ENCODE data around the gene FOXO3. TPM values are rescaled to one million over a fixed set of nuclear protein-coding genes. Genes with fewer than 3 reads are reported as not detected.
"Not testable (repeated sequence)": the region's sequence is repeated elsewhere in the genome, so short reads cannot be mapped to it uniquely, and the experiment has no call there.

FOXO3 gene
- total RNA-seq, 1 donor from 2014 or later: 15.5 TPM

DNA sequence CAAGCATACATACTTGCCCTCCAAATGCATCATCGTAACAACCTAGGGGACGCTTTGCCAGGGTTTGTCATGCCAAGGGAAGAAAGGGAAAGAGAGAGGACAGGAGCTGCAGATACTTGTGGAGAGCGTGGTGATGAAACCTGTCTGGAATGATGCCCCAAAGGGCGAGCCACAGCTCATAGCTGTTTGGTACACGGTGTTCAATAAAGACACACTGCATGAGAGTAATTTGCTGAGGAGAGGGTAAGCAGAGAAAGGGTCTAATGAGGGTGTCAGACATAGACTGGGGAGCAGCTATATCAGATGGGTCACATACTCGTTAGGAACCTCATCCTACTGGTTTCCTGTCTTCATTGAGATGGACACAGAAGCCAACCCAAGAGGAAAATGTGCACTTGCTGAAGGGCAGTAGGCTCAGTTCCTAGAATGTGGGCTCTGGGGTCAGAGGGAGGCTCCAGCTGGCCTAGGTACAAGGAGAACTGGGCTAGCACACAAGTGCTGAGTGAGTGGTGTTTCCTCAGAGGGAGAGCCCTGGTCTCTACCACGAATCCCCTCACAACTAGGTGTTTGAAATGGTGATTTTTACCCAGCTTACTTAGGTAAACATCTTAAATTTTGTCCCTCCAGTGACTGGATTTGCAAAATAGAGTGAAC is 5.2 kb upstream of the FOXO3 start:
- no peak for DNase-seq (ENCODE audit: low read depth, low spot score)

DNA sequence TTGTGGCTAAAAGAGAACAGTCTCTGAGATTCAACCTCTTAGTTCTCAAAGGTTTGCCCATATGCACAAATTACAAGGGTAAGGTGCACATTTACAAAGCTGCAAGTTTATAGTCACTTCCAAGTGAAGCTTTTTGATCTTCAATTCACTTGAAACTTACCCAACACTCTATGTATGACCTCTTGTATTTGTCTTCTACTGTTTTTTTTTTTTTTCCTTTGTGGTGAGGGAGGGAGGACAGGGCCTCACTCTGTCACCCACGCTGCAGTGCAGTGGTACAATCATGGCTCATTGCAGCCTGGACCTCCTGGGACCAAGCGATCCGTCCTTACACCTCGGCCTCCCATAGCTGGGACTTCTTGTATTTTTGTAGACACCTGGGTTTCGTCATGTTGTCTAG is 4.5 kb upstream of the FOXO3 start:
- no peak for DNase-seq (ENCODE audit: low read depth, low spot score)

DNA sequence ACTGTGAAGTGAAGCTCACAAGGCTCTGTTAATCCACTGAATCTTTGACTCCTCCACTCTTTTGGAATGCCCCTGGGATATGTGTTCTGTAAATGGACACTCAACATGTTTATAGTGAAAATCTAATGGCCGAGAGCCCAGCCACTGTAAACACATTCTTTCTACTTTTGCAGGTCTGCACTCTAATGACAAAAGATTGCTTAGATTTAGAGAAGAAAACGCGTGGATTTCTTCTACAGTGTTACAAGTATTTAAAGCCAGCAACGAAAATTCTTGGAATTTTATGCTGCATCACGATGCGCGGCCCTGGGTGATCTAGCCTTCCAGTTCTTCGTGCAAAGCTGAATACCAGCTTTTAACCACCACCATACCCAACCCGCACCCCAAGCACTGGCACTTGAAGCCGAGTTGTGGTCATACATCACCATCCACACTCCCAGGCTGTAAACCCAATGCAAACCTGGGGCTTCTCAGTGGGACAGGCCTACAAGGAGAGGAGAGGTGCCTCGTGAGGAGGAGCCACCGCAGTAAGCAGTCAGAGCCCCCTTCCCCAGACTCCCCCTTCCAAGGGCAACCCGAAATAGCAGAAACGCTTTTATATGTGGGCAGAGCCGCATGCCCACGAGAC is 3.7 kb upstream of the FOXO3 start:
- no peak for DNase-seq (ENCODE audit: low read depth, low spot score)

DNA sequence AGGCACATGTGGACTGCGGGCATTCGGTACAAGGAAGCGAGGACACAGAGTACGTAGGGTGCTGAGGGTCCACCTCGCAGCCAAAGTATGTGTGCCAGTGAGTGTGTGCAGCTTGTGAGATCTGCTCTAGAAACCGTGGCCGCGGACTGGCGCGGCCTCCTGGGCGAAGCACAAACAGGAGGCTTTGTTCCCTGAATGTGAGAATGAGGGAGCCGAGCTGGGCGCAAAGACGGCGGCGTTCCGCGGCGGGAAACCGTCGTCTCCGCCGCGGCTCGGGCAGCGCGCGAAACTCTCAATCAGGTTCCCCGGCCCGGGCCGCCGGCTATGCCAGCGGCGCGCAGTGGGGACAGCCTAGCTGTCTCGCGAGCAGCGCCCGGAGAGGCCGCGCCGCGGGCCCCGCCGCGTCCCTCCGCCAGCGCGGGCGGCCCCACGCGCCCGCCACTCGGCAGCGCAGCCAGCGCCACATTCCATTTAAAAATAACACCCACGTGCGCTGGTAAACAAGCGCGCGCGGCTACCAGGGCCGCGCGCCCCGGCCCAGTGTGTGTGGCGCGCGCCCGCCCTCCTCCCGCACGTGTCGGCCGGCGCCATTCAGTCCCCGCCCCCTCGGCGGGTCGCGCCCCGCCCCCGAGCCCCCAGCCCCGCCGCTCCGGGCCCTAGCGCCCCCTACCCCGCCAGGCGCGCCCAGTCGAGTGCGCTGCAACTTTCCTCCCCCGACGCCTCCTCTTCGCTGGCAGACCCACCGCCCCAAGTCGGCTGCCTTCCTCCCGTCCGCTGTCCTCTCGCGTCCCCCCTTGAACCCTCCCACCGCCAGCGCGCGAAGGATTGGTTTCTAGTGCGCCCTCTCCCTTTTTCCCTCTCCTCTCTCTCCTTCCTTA is 3.0 kb upstream of the FOXO3 start:
- DNase-seq (ENCODE audit: low read depth, low spot score): no peak

DNA sequence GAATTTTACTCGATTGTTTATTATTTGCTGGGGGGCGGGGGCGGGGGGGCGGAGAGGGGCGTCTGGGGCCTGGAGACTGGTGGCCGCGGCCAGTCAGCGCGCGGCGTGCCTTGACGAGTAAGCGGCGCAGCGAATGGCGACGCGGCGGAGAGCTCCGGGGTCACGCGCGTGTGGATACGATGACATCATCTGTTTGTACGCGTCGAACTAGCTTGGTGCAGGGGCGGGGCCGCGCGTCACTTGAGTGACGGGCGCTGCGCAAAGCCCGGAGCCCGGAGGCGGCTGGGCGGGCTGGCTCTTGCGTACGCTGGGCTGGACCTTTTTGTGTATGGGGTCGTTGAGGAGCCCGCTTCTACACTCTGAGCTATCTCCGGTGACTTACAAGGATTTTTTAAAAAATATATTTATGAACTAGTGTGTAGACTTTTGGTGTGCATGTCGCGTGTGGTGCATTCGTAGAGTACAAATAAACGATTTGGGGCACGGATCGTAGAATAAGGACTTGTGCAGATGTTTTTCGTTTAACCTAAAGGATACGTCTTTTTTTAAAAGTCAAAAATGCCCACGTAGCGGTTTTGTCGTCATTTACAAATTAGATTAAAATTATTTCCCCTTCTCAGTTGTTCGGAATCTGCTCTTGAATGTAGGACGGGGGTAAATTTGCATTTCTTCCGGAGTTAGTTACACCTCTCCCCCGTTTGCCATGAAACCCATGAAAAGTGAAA is 2.2 kb upstream of the FOXO3 start:
- peak; percentile 98 for DNase-seq (ENCODE audit: low read depth, low spot score)

DNA sequence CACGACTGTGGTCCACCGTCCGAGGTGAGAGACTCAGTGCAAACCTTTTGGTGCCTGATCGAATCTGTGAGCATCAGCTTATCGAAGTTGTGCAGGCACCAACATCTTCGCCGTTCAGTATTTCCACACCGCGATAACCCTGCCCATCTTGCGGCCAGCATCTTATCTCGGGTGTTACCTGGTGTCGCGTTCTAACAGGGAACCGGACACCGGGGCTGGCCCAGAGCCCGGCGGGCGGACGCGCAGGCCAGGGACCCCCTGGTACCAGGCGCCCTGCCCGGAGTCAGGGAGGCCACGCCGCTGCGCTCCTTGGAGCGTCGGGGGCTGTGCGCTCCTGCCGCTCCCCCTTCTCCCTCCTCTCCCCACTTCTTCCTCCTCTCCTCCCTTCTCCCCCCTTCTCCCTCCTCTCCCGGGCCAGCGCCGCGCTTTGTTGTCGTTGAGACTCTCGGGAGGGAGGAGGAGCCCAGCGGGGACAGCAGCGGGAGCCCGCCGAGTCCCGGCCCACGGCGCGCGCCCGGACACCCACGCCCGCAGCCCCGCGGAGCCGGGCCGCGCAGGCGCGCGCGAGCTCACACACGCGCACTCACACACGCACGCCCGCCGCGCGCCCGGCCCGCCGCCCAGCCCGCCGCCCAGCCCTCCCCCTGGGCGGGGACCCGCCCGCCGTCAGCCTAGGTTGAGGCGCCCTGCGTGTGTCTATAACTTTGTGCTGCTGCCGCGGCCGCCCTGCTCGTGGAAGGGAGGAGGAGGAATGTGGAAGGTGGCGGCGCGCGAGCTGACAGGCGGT is 1.4 kb upstream of the FOXO3 start:
- peak; percentile 50 for DNase-seq (ENCODE audit: low read depth, low spot score)

DNA sequence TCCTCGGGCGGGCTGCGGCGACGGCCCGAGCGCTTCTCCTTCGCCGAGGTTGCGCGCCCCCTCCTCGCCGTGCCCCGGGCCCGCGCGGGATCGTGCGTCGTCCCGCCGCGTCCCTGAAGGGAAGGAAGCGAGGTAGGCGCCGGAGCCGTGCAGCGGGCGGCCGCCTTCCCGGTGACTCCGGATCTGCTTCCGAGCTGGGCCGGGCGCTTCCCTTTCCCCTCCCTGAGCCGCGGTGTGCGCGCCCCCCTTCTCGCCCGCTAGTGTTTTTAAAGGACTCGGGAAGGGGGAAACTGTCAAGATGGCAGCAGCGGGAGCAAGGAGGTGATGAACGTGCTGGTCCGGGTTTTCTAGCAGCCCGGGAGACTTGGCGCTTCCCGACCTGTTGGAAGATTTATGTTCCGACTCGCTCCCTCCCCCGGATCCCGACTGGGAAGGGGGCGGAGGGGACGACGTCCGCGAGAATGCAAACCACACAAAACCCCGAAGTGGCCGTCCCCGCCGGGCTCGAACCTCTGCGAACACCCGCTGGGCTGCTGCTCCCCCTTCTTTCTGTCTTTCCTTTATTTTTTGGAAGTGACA is 744 bp upstream of the FOXO3 start:
- DNase-seq (ENCODE audit: low read depth, low spot score): no peak

DNA sequence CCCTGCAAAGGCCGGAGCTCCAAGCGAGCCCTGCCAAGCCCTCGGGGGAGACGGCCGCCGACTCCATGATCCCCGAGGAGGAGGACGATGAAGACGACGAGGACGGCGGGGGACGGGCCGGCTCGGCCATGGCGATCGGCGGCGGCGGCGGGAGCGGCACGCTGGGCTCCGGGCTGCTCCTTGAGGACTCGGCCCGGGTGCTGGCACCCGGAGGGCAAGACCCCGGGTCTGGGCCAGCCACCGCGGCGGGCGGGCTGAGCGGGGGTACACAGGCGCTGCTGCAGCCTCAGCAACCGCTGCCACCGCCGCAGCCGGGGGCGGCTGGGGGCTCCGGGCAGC is 561 bp downstream of the FOXO3 start:
- DNase-seq (ENCODE audit: low read depth, low spot score): not testable (repeated sequence)

DNA sequence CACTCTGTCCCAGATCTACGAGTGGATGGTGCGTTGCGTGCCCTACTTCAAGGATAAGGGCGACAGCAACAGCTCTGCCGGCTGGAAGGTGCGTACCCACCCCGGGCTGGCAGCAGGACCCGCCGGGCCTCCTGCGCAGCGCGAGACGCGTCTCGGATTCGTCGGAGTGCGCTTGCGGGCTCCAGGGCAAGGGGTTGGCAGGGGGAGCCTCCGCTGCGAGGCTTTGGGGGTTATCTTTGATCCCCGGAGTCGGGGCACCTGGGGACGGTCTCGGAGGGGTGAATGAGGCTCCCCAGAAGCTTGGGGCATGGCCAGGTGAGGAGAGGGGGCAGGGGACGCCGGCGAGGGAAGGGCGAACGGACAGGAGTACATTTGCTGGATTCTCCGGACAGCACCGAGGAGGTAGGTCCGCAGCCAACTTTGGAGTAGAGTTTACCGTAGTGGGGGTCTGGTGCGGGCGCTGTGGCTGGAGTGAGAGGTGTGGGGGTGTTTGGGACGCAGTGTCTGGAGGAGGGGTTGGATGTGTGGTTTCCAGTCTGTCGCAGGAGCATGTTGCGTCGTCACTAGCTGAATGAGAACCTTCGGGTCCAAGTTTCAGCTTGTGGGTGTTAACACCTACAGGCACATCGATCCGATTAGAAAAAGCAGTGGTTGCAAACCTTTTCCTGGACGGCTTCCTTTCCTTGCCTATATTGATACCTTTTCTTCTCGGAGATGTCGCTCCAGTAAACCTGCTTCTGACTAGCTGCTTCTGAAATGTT is 1.2 kb downstream of the FOXO3 start:
- no peak for DNase-seq (ENCODE audit: low read depth, low spot score)

DNA sequence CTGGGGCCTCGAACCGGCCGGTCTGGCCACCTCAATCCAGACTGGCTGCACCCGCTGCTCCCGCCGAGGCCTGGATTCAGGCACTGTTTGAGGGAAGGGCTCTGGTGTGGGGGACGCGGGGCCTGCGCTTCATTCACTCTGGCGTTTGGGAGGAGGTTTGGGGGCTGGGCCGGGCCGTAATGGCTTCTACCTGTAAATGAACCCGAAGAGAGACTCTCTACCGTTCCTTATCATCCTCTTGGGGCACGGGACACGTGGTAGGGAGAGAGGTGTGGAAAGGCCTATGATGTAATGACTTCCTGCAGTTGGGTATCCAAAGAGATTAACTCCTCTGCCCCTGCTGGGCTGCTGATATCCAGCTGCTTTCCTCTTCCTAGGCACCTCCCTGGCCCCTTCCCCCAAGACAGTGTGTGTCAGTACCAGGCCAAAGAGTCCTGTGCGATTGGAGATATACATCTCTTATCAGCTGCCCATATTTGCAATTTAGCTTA is 1.8 kb downstream of the FOXO3 start:
- DNase-seq (ENCODE audit: low read depth, low spot score): no peak

DNA sequence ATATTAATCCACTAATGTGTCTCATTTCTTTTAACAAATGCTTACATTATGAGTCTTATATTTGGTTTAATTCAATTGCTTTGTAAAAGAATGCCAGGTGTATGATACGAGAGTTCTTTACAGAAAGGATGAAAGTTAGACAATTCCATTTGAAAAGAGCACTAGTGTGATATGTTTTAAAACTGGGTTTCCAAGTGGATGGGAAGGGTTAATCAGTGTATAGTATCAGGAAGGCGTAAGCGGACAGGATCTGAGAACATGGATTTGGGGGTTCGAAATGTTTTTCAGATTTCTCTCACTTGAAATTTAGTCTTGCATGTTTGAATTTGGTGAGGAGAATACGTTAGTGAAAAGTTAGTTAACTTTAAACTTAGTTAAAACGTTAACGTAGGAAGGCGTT is 2.6 kb downstream of the FOXO3 start:
- DNase-seq (ENCODE audit: low read depth, low spot score): no peak

DNA sequence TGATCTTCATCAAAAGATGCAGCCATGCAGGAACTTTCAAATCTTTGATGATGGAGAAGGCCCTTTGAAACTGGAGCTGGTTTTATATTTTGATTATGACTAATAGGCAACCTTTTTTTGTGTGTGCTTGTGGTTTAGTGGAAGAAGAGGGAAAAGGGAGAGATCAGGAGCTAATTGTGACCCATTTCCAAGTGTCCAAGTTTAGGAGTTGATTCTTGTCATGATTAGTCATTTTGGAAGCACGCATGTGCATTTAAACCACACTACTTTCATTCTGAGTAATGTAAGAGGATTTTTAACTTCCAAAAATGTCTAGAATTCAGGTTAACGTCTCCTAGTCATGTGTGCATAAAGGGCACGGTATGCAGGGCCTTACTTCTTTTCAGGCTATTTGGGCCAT is 3.5 kb downstream of the FOXO3 start:
- no peak for DNase-seq (ENCODE audit: low read depth, low spot score)

DNA sequence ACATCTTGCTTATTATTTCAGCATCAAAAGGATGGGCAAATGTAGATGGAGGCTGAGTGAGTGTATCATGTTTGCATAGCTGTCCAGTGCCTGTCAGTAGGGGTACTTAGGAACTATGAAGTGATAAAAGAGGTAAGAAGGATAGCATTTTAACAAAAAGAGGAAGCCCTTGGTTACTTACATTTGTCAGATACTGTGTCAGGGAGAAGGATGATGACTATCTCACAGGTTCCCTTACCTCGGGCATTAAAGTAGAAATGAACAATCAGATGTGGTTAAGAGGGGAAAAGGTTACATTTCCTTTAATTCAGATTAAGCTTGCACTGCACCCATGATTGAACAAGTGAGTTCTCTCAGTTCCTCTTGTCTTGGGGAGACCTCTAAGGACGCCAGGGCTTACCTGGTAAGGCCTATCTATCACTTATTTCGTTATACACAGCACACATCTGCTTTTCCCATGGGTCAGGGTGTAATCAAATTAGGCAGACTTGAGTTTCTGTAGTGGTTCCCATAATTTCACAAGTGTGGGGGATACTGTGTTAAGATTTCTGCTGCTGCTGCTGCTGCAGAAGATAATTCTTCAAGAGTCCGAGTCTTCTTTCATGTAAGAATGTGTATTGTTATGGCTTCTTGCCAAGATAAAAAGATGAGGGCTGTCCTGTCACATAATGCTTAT is 4.5 kb downstream of the FOXO3 start:
- no peak for DNase-seq (ENCODE audit: low read depth, low spot score)

DNA sequence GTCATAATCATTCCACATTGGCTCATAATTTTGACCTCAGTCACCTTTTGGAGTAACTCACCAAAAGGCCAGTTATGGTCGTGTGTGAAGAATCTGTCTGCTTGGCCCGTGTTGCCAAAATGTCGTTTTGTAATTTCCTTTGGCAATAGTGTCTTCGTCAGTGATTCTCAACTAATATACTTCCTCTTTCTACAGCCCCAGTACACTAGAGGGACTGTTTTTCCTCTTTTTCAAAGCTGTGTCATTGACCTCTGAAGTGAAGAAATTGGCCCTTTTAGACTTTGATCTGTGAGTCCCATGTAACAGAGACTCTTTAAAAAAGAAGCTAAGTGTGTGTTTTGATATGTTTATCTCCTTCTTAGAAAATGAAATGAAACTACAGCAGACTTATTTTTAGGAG is 5.2 kb downstream of the FOXO3 start:
- DNase-seq (ENCODE audit: low read depth, low spot score): no peak

DNA sequence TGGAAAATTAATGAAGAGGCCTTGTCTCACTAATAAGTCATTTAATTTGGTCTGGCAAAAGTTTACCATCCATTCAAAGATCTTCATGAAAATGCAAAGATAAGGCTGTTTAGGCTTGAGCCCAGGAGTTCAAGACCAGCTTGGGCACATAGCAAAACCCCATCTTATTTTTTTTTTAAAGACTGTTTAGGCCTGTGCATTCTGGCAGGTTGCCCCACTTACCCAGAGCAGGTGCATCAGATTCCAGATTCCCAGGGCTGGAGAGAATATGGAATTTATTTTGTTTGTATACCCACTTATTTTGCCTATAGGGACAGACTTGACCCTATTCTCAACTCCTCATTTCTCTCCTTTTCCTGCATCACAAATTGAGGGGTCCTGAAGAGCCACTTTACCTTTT is 5.7 kb downstream of the FOXO3 start:
- no peak for DNase-seq (ENCODE audit: low read depth, low spot score)

DNA sequence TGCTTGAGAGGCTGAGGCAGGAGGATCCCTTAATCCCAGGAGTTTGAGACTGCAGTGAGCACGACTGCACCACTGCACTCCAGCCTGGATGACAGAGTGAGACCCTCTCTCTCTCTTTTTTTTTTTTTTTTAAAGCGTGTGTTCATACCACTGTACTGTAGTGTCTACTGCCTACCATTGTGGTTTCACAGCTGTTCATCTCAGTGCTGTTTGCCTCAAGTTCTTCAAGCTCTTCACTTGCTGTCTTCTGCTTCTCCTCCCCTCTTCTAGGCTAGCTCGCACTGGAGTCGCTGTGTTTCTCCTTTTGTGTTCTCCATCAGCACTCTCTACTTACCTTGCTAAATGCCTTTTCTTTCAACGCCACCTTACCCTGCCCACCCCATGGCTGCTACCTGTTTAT is 7.4 kb downstream of the FOXO3 start:
- no peak for DNase-seq (ENCODE audit: low read depth, low spot score)

DNA sequence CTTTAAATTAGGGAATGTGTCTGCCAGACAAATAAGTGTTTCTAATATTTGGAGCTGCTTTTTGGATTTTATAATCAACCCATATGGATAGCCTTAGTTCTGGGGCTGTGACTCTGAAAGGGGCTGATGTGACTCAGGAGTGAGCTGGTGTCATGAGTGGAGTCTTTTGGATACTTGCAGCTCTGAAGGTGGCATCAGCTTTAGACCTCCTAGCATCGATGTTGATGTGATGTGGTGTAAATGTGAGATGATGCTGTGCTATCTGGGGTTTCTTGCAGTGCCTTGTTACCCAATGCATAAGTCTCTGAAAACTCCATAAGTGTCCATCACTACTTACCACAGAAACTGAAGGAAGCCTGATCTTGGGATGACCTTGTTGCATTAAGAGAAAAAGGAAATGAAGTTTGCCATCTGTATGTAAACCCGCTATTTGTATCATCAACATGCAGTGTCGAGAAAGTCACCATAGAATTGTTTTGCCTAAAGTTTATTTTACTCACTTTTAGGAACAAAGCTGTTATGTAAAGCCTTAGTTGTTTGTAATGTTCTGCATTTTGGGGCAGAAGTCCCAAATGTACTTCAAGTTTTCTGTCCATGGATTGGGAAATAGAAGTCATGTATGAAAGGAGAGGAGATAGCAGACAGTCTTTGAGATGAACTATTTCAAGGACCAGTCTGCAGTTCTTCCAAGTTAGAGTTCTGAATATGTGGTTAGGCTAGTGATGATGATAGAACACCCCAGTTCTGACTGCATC is 8.0 kb downstream of the FOXO3 start:
- no peak for DNase-seq (ENCODE audit: low read depth, low spot score)

DNA sequence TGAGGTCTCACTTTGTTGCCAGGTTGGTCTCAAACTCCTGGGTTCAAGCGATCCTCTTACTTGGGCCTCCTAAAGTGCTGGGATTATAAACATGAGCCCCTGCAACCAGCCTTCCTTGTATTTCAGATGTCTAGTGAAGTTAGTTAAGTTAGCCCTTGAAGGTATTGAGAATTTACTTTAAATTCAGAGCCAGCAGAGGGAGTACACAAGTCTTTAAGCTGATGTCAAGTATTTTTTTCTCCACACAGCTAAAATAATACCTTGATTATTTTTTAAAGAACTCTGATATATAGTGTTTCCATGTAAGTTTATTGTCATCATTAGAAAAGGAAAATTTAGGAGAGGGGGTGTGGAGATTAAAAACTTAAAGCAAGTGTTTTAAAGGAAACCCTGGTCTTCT is 9.8 kb downstream of the FOXO3 start:
- no peak for DNase-seq (ENCODE audit: low read depth, low spot score)

All from pulmonary artery endothelial cell (primary cell).